22Rv1 (cell line): ENCODE measurements around the gene ASCL5.

Experiments used
- ZFX ChIP-seq: fragments of 450-650 bp; IDR thresholded peaks from 2 replicates; pipeline ENCODE4 v1.6.1; 2017; ENCODE audit warnings: antibody characterized with exemption, borderline replicate concordance
- TF ChIP-seq, protein P1 (sequence below): fragments of 450-650 bp; IDR thresholded peaks from 2 replicates; pipeline ENCODE4 v1.5.1; 2017; ENCODE audit warnings: mild to moderate bottlenecking

DNA sequence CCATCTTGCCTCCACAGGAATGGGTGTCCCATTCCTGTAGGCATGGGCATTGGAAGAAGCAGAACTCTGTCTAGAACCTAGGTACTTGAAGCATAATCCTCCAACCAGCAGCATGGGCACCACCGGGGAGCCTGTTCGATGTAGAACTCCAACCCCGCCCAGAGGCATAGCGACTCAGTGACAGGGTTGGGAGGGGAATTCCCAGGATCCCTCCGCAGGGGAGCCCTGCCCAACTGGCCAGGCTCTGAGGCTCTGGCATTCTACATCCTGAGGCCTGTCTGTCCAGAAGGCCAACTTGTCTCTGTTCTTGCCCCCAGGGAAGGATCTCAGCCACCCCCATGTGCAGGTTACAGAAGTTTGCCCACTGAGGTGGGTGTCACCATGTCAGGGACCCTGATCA, 53.0 kb downstream of the ASCL5 start:
- TF ChIP-seq, protein P1, sequence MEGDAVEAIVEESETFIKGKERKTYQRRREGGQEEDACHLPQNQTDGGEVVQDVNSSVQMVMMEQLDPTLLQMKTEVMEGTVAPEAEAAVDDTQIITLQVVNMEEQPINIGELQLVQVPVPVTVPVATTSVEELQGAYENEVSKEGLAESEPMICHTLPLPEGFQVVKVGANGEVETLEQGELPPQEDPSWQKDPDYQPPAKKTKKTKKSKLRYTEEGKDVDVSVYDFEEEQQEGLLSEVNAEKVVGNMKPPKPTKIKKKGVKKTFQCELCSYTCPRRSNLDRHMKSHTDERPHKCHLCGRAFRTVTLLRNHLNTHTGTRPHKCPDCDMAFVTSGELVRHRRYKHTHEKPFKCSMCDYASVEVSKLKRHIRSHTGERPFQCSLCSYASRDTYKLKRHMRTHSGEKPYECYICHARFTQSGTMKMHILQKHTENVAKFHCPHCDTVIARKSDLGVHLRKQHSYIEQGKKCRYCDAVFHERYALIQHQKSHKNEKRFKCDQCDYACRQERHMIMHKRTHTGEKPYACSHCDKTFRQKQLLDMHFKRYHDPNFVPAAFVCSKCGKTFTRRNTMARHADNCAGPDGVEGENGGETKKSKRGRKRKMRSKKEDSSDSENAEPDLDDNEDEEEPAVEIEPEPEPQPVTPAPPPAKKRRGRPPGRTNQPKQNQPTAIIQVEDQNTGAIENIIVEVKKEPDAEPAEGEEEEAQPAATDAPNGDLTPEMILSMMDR = no peak
- no peak for TF ChIP-seq ZFX
